ENCODE measurements around the gene ABCD1. TPM values are rescaled to one million over a fixed set of nuclear protein-coding genes. Genes with fewer than 3 reads are reported as not detected.

ABCD1 gene
- total and polyA plus RNA-seq, 9 of the 15 experiments (the other 6 are each of a cell fraction or from before 2014, with no cell fraction given) = 0.07 to 6.9 (median 2.2) TPM

GRCh38 chrX:153763989-153764755 is 39.5 kb downstream of the ABCD1 start, which contains the start of gene PLXNB3 (continued):
- TF ChIP-seq, protein P1, sequence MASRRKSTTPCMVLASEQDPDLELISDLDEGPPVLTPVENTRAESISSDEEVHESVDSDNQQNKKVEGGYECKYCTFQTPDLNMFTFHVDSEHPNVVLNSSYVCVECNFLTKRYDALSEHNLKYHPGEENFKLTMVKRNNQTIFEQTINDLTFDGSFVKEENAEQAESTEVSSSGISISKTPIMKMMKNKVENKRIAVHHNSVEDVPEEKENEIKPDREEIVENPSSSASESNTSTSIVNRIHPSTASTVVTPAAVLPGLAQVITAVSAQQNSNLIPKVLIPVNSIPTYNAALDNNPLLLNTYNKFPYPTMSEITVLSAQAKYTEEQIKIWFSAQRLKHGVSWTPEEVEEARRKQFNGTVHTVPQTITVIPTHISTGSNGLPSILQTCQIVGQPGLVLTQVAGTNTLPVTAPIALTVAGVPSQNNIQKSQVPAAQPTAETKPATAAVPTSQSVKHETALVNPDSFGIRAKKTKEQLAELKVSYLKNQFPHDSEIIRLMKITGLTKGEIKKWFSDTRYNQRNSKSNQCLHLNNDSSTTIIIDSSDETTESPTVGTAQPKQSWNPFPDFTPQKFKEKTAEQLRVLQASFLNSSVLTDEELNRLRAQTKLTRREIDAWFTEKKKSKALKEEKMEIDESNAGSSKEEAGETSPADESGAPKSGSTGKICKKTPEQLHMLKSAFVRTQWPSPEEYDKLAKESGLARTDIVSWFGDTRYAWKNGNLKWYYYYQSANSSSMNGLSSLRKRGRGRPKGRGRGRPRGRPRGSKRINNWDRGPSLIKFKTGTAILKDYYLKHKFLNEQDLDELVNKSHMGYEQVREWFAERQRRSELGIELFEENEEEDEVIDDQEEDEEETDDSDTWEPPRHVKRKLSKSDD (conservative IDR thresholded peaks at IDR 0.05; ENCODE audit: low read length) = no peak
- TF ChIP-seq MTA2 (IDR thresholded peaks at IDR 0.05; ENCODE audit: low read depth) (no peak), HCFC1 (IDR thresholded peaks at IDR 0.05; ENCODE audit: low read depth, low read length) (no peak), KLF10 (CRISPR knock-in tag; IDR thresholded peaks at IDR 0.05) (no peak), FOSL1 (tag; conservative IDR thresholded peaks at IDR 0.05) (no peak), C11orf30 (IDR thresholded peaks at IDR 0.05; ENCODE audit: low read depth) (no peak), ZKSCAN3 (CRISPR knock-in tag; IDR thresholded peaks at IDR 0.05) (no peak), ZMIZ1 (IDR thresholded peaks at IDR 0.05; ENCODE audit: low read depth in 2 of 2, low read length in 2 of 2) (no peak), XRCC5 (IDR thresholded peaks at IDR 0.05; ENCODE audit: low read depth, low read length) (no peak), SMARCB1 (IDR thresholded peaks at IDR 0.05; ENCODE audit: insufficient read length, low read depth) (no peak), ZNF395 (CRISPR knock-in tag; IDR thresholded peaks at IDR 0.05) (no peak), NFRKB (IDR thresholded peaks at IDR 0.05; ENCODE audit: low read depth) (no peak), POLR2H (tag; IDR thresholded peaks at IDR 0.05; ENCODE audit: low read depth) (no peak), SMC3 (conservative IDR thresholded peaks at IDR 0.05; ENCODE audit: insufficient read depth, low read depth, low read length) (peak; percentile 73), ZSCAN32 (CRISPR knock-in tag; IDR thresholded peaks at IDR 0.05) (no peak), ZNF143 (CRISPR knock-in tag; IDR thresholded peaks at IDR 0.05) (no peak), BACH1 (tag; IDR thresholded peaks at IDR 0.05) (no peak), DEAF1 (CRISPR knock-in tag; IDR thresholded peaks at IDR 0.05) (peak; percentile 51)
